ENCODE data around the gene EEA1.

DNA sequence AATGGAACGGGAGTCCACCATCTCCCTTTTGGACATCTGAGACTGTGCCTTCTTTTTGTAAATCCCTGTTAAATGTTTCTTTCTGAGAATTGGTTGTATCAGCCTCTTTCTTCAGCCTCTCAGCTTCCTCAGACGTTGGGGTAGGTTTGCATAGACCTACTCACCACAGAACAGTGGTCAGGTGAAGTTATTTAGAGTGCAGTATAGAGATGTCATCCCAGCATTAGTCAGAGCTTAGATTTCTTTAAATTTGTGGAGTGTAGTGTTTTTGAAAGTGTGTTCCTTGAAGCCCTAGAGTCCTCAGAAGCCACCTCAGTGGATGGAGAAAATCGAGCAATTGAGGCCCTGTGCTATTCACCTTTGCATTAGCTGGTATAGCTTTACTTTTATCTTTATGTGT, 8.9 kb upstream of the EEA1 start:
- TF ChIP-seq, protein P1, sequence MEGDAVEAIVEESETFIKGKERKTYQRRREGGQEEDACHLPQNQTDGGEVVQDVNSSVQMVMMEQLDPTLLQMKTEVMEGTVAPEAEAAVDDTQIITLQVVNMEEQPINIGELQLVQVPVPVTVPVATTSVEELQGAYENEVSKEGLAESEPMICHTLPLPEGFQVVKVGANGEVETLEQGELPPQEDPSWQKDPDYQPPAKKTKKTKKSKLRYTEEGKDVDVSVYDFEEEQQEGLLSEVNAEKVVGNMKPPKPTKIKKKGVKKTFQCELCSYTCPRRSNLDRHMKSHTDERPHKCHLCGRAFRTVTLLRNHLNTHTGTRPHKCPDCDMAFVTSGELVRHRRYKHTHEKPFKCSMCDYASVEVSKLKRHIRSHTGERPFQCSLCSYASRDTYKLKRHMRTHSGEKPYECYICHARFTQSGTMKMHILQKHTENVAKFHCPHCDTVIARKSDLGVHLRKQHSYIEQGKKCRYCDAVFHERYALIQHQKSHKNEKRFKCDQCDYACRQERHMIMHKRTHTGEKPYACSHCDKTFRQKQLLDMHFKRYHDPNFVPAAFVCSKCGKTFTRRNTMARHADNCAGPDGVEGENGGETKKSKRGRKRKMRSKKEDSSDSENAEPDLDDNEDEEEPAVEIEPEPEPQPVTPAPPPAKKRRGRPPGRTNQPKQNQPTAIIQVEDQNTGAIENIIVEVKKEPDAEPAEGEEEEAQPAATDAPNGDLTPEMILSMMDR (IDR thresholded peaks at IDR 0.05) = no peak
- no peak for TF ChIP-seq POLR2A (IDR thresholded peaks at IDR 0.05)

Data from lower leg skin (tissue), 3 donors.